ENCODE measurements around the gene SV2B. TPM values are rescaled to one million over a fixed set of nuclear protein-coding genes. Genes with fewer than 3 reads are reported as not detected.

The SV2B gene
- total RNA-seq, 1 experiment from 2014 or later, result 0.44 TPM

DNA sequence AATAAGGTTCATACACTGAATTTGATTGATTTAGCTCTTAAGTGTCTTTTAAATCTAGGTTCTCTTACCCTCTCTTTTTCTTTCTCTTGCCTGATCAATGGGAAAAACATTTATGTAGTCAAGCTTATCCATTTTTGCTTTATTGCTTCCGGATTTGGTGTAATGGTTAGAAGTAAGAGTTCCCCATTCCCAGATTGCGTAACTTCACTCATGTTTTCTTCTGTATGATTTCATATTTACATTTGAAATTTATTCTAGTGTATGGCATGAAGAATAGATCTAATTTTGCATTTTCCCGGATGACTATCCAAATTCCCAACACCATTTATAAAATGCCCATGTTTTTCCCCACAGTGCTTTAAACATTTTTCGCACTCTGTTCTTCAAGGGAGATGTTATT is 27.9 kb upstream of the SV2B start:
- ChIA-PET POLR2A (no interaction called here), CTCF (interaction anchor here (0.5 kb wide), 1 partner anchor 1330 kb away, joined by 3 read pairs; no protein-coding TSS in a partner anchor)
- BruUV-seq (replicated peaks), result no TSS peak
- no peaks in the 10 kb centered on the region for H3K9me3 Mint-ChIP-seq (ENCODE audit: unreplicated experiment)
- H3K4me1 Mint-ChIP-seq (ENCODE audit: insufficient read depth, unreplicated experiment), result peaks cover 6% of the 10 kb centered on the region
- intact Hi-C loops (cut with micrococcal nuclease), result no loop called here
- H3K27me3 Mint-ChIP-seq (ENCODE audit: insufficient read depth, unreplicated experiment), result no peaks in the 10 kb centered on the region
- no peak overlapping the region for H3K27ac Mint-ChIP-seq (ENCODE audit: low read depth, unreplicated experiment)
- DNase-seq (ENCODE audit: unreplicated experiment), result no peak
- H3K36me3 Mint-ChIP-seq (ENCODE audit: insufficient read depth, unreplicated experiment), result no peaks in the 10 kb centered on the region
- no peak overlapping the region for H3K4me3 Mint-ChIP-seq (ENCODE audit: unreplicated experiment)
- TF ChIP-seq, protein P1, sequence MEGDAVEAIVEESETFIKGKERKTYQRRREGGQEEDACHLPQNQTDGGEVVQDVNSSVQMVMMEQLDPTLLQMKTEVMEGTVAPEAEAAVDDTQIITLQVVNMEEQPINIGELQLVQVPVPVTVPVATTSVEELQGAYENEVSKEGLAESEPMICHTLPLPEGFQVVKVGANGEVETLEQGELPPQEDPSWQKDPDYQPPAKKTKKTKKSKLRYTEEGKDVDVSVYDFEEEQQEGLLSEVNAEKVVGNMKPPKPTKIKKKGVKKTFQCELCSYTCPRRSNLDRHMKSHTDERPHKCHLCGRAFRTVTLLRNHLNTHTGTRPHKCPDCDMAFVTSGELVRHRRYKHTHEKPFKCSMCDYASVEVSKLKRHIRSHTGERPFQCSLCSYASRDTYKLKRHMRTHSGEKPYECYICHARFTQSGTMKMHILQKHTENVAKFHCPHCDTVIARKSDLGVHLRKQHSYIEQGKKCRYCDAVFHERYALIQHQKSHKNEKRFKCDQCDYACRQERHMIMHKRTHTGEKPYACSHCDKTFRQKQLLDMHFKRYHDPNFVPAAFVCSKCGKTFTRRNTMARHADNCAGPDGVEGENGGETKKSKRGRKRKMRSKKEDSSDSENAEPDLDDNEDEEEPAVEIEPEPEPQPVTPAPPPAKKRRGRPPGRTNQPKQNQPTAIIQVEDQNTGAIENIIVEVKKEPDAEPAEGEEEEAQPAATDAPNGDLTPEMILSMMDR (IDR thresholded peaks at IDR 0.05; ENCODE audit: unreplicated experiment), result no peak

DNA sequence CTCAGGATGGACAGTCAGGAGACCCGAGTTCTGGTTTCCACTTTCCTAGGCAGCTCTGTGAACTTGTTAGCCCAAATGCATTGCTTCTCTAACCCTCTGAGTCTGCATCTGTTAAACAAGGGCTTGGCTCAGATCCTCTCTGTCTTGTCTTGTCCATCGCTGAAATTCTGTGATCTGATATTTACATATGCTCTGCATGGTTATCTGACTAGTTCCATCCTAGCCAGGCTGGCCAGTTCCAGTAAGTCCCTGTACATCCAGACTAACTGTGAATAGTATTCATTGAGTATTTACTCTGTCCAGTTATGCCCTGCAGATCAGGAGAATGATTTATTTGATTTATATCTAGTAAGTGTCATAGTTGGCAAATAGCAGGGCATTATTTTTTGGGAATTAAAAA is 27.0 kb upstream of the SV2B start:
- no peaks in the 10 kb centered on the region for H3K9me3 Mint-ChIP-seq (ENCODE audit: unreplicated experiment)
- BruUV-seq (replicated peaks), result no TSS peak
- H3K27ac Mint-ChIP-seq (ENCODE audit: low read depth, unreplicated experiment), result no peak overlapping the region
- peaks cover 6% of the 10 kb centered on the region for H3K4me1 Mint-ChIP-seq (ENCODE audit: insufficient read depth, unreplicated experiment)
- no peaks in the 10 kb centered on the region for H3K36me3 Mint-ChIP-seq (ENCODE audit: insufficient read depth, unreplicated experiment)
- TF ChIP-seq, protein P1 (IDR thresholded peaks at IDR 0.05; ENCODE audit: unreplicated experiment), result no peak
- H3K4me3 Mint-ChIP-seq (ENCODE audit: unreplicated experiment), result no peak overlapping the region
- ChIA-PET POLR2A (interaction anchor here (0.7 kb wide), 1 partner anchor 928 kb away, joined by 3 read pairs; no protein-coding TSS in a partner anchor), CTCF (interaction anchor here (1.4 kb wide), 1 partner anchor 17 kb away, joined by 3 read pairs; no protein-coding TSS in a partner anchor)
- intact Hi-C loops (cut with micrococcal nuclease), result no loop called here
- no peak for DNase-seq (ENCODE audit: unreplicated experiment)
- no peaks in the 10 kb centered on the region for H3K27me3 Mint-ChIP-seq (ENCODE audit: insufficient read depth, unreplicated experiment)

DNA sequence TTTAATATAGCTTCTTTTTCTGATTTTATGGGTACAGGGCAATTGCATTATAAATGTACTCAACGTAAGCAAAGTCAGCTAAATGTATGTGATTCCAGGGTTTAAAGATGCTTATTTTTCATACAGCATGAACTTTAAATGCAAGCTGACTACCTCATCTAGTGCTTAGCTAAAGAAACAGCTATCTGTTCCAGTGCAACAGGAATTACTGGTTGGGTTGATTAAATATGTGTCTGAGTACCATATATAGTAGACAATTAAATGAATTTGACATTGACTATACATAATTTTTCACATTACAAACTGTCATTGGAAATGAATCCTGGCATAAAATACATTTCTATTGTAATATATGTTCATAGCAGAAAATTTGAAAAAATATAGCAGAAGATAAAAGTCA is 26.3 kb upstream of the SV2B start:
- ChIA-PET CTCF (interaction anchor here (0.6 to 1.4 kb wide), 4 partner anchors 18 to 1961 kb away, joined by 3 to 4 read pairs (median 3); no protein-coding TSS in a partner anchor), POLR2A (no interaction called here)
- Mint-ChIP-seq H3K27ac (ENCODE audit: low read depth, unreplicated experiment) (no peak overlapping the region), H3K4me3 (ENCODE audit: unreplicated experiment) (no peak overlapping the region), H3K9me3 (ENCODE audit: unreplicated experiment) (no peaks in the 10 kb centered on the region), H3K4me1 (ENCODE audit: insufficient read depth, unreplicated experiment) (no peaks in the 10 kb centered on the region), H3K36me3 (ENCODE audit: insufficient read depth, unreplicated experiment) (no peaks in the 10 kb centered on the region), H3K27me3 (ENCODE audit: insufficient read depth, unreplicated experiment) (no peaks in the 10 kb centered on the region)
- DNase-seq (ENCODE audit: unreplicated experiment), result no peak
- TF ChIP-seq, protein P1 (IDR thresholded peaks at IDR 0.05; ENCODE audit: unreplicated experiment), result no peak
- intact Hi-C loops (cut with micrococcal nuclease), result no loop called here
- BruUV-seq (replicated peaks), result no TSS peak

DNA sequence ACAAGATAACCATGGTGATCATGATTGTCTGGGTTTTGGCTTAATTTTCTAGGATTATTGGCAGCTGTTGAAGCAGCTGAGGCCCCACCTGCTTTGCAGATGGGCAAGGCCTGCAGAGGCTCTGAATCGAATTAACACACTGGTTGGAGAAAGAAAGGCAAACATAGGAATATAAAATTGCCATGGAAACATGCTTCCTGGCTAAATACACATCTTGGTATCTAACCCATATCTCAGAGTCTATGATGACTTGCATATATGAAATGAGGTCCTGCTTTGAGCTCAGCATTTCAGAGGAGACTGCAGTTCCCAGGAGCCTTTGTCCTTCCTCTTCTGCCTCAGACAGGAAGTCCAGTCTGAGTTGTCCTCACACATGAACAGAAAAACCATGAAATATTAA is 24.3 kb upstream of the SV2B start:
- Mint-ChIP-seq H3K4me1 (ENCODE audit: insufficient read depth, unreplicated experiment) (no peaks in the 10 kb centered on the region), H3K27me3 (ENCODE audit: insufficient read depth, unreplicated experiment) (peaks cover 15% of the 10 kb centered on the region), H3K27ac (ENCODE audit: low read depth, unreplicated experiment) (no peak overlapping the region), H3K4me3 (ENCODE audit: unreplicated experiment) (no peak overlapping the region), H3K36me3 (ENCODE audit: insufficient read depth, unreplicated experiment) (no peaks in the 10 kb centered on the region), H3K9me3 (ENCODE audit: unreplicated experiment) (no peaks in the 10 kb centered on the region)
- TF ChIP-seq, protein P1 (IDR thresholded peaks at IDR 0.05; ENCODE audit: unreplicated experiment), result no peak
- intact Hi-C loops (cut with micrococcal nuclease), result no loop called here
- ChIA-PET POLR2A (no interaction called here), CTCF (interaction anchor here (1.0 kb wide), 1 partner anchor 9 kb away, joined by 3 read pairs; no protein-coding TSS in a partner anchor)
- BruUV-seq (replicated peaks), result no TSS peak
- DNase-seq (ENCODE audit: unreplicated experiment), result no peak

Measured in MCF 10A (cell line).